ENCODE measurements around the gene TRRAP.

The TRRAP gene

DNA sequence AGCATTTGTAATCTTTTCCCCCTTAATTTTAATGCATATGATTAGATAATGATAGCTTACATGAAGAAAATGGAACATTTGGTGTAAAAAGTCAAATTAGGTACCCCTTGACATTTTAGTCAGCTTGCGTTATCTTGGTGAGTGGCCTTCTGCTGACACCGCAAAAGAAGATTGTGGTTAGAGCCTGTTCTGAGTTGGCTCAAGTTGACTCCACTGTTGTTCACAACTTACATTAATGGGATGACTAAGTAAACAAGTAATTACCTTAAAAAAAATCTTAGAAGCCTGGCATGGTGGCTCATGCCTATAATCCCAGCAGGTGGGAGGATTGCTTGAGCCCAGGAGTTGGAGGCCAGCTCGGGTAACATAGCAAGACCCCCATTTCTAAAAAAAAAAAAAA is 24.2 kb downstream of the TRRAP start:
- H3K27ac ChIP-seq: no peak overlapping the region
- TF ChIP-seq, protein P1, sequence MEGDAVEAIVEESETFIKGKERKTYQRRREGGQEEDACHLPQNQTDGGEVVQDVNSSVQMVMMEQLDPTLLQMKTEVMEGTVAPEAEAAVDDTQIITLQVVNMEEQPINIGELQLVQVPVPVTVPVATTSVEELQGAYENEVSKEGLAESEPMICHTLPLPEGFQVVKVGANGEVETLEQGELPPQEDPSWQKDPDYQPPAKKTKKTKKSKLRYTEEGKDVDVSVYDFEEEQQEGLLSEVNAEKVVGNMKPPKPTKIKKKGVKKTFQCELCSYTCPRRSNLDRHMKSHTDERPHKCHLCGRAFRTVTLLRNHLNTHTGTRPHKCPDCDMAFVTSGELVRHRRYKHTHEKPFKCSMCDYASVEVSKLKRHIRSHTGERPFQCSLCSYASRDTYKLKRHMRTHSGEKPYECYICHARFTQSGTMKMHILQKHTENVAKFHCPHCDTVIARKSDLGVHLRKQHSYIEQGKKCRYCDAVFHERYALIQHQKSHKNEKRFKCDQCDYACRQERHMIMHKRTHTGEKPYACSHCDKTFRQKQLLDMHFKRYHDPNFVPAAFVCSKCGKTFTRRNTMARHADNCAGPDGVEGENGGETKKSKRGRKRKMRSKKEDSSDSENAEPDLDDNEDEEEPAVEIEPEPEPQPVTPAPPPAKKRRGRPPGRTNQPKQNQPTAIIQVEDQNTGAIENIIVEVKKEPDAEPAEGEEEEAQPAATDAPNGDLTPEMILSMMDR (IDR thresholded peaks at IDR 0.05): no peak
- TF ChIP-seq ZFX (IDR thresholded peaks at IDR 0.05; ENCODE audit: borderline replicate concordance): no peak

DNA sequence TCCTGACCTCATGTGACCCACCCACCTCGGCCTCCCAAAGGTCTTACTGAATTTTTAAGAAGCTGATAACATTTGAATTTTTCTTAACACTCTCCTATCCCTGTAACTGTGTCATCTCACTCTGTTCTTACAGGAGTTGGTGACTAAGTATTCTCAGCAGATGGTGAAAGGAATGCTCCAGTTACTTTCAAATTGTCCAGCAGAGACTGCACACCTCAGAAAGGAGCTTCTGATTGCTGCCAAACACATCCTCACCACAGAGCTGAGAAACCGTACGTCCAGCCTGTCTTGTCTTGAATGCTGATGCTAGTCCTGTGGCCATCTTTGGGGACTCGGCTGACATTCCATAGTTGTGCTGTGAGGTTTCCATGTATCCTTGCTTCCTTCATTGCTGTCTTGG is 24.9 kb downstream of the TRRAP start:
- no peak overlapping the region for H3K27ac ChIP-seq
- TF ChIP-seq ZFX (IDR thresholded peaks at IDR 0.05; ENCODE audit: borderline replicate concordance): no peak
- TF ChIP-seq, protein P1 (IDR thresholded peaks at IDR 0.05): no peak

DNA sequence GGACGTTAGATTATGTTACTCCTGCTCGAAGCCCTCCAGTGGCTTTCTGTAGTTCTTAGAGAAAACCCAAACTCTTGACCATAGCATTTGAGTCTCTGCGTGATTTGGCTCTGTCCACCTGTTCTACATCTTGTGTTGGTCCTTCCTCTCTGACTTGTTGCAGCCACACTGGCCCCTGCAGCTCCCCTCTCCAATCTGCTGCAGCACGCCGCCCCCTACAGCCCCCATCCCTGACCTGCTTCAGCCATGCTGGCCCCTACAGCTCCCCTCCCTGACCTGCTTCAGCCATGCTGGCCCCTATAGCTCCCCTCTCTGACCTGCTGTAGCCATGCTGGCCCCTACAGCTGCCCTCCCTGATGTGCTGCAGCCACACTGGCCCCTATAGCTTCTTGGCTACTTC is 29.2 kb downstream of the TRRAP start:
- TF ChIP-seq, protein P1 (IDR thresholded peaks at IDR 0.05): 0 out of 2 replicates have a peak, but pooled peaks have one; percentile 3
- TF ChIP-seq ZFX (IDR thresholded peaks at IDR 0.05; ENCODE audit: borderline replicate concordance): no peak
- H3K27ac ChIP-seq: no peak overlapping the region

DNA sequence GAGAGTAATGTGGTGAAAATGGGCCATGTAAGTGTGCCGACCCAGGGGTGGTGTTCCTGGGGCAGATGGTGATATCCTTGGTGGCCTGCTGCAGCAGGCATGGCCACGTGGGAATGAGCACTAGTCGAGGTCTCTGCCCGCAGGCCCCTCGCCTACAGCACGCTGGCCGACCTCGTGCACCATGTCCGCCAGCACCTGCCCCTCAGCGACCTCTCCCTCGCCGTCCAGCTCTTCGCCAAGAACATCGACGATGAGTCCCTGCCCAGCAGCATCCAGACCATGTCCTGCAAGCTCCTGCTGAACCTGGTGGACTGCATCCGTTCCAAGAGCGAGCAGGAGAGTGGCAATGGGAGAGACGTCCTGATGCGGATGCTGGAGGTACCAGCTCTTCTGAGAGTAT is 30.3 kb downstream of the TRRAP start:
- TF ChIP-seq, protein P1 (IDR thresholded peaks at IDR 0.05): no peak
- no peak for TF ChIP-seq ZFX (IDR thresholded peaks at IDR 0.05; ENCODE audit: borderline replicate concordance)
- no peak overlapping the region for H3K27ac ChIP-seq

DNA sequence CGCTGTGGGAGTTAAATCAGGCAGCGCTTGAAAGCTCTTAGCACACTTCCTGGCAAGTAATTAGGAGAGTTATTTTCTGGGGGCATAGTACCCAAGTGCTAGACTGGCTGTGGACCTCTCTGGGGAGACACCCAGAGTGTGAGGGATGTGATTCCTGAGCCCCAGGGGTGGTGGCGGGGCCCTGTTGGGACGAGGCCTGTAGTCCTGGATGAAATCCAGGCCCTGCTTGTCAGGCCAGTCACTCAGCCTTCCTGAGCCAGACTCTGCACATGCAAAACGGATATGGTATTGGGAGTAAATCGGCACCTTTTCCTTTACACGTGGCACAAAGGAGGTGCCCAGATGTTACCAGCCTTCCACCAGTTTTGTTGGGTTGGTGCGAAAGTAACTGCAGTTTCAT is 31.2 kb downstream of the TRRAP start:
- TF ChIP-seq ZFX (IDR thresholded peaks at IDR 0.05; ENCODE audit: borderline replicate concordance): no peak
- TF ChIP-seq, protein P1 (IDR thresholded peaks at IDR 0.05): no peak
- H3K27ac ChIP-seq: no peak overlapping the region

DNA sequence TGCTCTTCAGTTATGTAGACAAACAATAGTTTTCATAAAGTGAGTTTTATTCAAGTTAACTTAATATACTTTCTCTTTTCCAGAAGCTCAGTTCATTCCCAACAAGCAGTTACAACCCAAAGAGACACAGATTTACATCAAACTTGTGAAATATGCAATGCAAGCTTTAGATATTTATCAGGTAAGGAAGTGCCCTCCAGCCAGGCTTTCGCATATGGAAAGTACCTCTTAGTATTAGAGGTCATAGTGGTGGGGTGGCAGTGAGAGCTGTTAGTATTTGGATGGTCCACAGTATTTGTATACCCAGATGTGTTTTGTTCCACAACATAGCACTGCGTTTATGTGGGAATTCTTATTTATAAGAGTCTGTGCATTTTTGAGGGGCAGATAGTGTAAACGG is 32.1 kb downstream of the TRRAP start:
- H3K27ac ChIP-seq: no peak overlapping the region
- TF ChIP-seq ZFX (IDR thresholded peaks at IDR 0.05; ENCODE audit: borderline replicate concordance): no peak
- TF ChIP-seq, protein P1 (IDR thresholded peaks at IDR 0.05): no peak

DNA sequence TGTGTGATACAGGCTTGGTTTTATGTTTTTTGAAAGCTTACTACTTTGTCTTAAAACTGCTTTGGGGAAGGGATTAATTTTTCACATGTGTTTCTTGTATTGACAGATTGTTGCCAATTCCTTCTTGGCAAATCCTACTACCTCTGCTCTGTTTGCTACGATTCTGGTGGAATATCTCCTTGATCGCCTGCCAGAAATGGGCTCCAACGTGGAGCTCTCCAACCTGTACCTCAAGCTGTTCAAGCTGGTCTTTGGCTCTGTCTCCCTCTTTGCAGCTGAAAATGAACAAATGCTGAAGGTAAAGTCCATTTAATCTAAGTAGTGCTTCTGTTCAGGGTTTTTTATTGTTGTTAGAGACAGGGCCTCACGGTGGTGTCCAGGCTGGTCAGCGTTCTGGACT is 33.6 kb downstream of the TRRAP start:
- TF ChIP-seq, protein P1 (IDR thresholded peaks at IDR 0.05): no peak
- no peak for TF ChIP-seq ZFX (IDR thresholded peaks at IDR 0.05; ENCODE audit: borderline replicate concordance)

More for the DNA sequence above, 33.6 kb downstream of the TRRAP start:
- no peak overlapping the region for H3K27ac ChIP-seq
